GM12878 (cell line): ENCODE results near the gene MYD88. TPM values are rescaled to one million over a fixed set of nuclear protein-coding genes. Genes with fewer than 3 reads are reported as not detected.
A peak's percentile ranks its signal among the peaks of the same experiment; 100 is the strongest.

Source experiments
- ATAC-seq: fragments of 200-7000 bp; cut with Tn5 transposase; 3 replicates; pipeline ENCODE4 v1.9.1; 2020; ENCODE audit warnings: mild to moderate bottlenecking, moderate library complexity
- BruUV-seq: library from RNA; stranded (reverse); fragments of 400-500 nt; replicated peaks from 2 replicates; lab custom pipeline; 2021; lab: Mats Ljungman, UMichigan
- CTCF ChIA-PET: fragments of 300-600 bp; sonication (Branson Sonifier 250); formaldehyde crosslinking; extraction: SDS; loops from one replicate; lab custom pipeline; 2021; ENCODE audit warnings: inconsistent platforms; lab: Yijun Ruan, JAX
- POLR2A ChIA-PET: fragments of 350-600 bp; formaldehyde crosslinking; extraction: SDS; loops from one replicate; lab custom pipeline; 2021; ENCODE audit warnings: inconsistent platforms; lab: Charles Lee
- RAD21 ChIA-PET: fragments of 300-600 bp; sonication (Branson Sonifier 250); formaldehyde crosslinking; loops from one replicate; lab custom pipeline; 2023; ENCODE audit warnings: antibody characterized with exemption; ENCODE audit not compliant: unreplicated experiment; lab: Charles Lee
- SMC1A ChIA-PET: fragments of 300-600 bp; sonication (Branson Sonifier 250); formaldehyde crosslinking; loops from one replicate; lab custom pipeline; 2023; ENCODE audit not compliant: unreplicated experiment, uncharacterized antibody; lab: Charles Lee
- DNase-seq: peaks from one replicate; pipeline ENCODE4 v3.0.0-alpha.2; 2011; ENCODE audit warnings: low read depth, low spot score
- FAIRE-seq: peaks from 3 replicates; lab custom pipeline; 2011; peaks lifted over from hg19 to GRCh38; lab: Jason Lieb, UNC
- H2AFZ ChIP-seq: 2 replicates; pipeline ENCODE4 v1.6.0; 2011; ENCODE audit warnings: low read depth, low read length, control low read depth; ENCODE audit not compliant: control insufficient read depth
- H3K27ac ChIP-seq: 2 replicates; pipeline ENCODE4 v1.5.1; 2011; ENCODE audit warnings: control low read depth; ENCODE audit not compliant: control insufficient read depth, insufficient read depth
- H3K27me3 ChIP-seq, 2 experiments: replicated peaks in 1 of 2; 2 replicates each; pipeline versions ENCODE4 v1.6.0 to v1.6.1; 2011; ENCODE audit warnings: low read length in 1 of 2; ENCODE audit not compliant: control insufficient read depth in 2 of 2, insufficient read depth in 2 of 2
- H3K36me3 ChIP-seq, 2 experiments: 2 replicates each; pipeline ENCODE4 v1.5.1; 2011; ENCODE audit warnings: low read length in 1 of 2; ENCODE audit not compliant: control insufficient read depth in 2 of 2, insufficient read depth in 2 of 2
- H3K4me1 ChIP-seq: 2 replicates; pipeline ENCODE4 v1.6.1; 2011; ENCODE audit warnings: mild to moderate bottlenecking, low read length, moderate library complexity, mixed read lengths; ENCODE audit not compliant: control insufficient read depth, insufficient read depth
- H3K4me2 ChIP-seq: 2 replicates; pipeline ENCODE4 v1.6.0; 2011; ENCODE audit warnings: control low read depth; ENCODE audit not compliant: control insufficient read depth, insufficient read depth
- H3K4me3 ChIP-seq: fragments of 200-600 bp; sonication (generic); 2 replicates; pipeline ENCODE4 v1.5.1; 2016
- H3K79me2 ChIP-seq: 2 replicates; pipeline ENCODE4 v1.6.0; 2011; ENCODE audit warnings: low read length; ENCODE audit not compliant: control insufficient read depth, insufficient read depth
- H3K9ac ChIP-seq: 2 replicates; pipeline ENCODE4 v1.8.0; 2011; ENCODE audit warnings: low read length, control low read depth, mixed read lengths; ENCODE audit not compliant: control insufficient read depth, insufficient read depth
- H3K9me3 ChIP-seq: replicated peaks from 3 replicates; pipeline ENCODE4 v1.5.1; 2011; ENCODE audit warnings: mild to moderate bottlenecking, low read length; ENCODE audit not compliant: control insufficient read depth, insufficient read depth
- H4K20me1 ChIP-seq: 2 replicates; pipeline ENCODE4 v1.6.0; 2011; ENCODE audit not compliant: control insufficient read depth, insufficient read depth
- CEBPZ ChIP-seq: fragments of 150-350 bp; IDR thresholded peaks from 2 replicates; pipeline ENCODE4 v1.6.1; 2016; ENCODE audit warnings: low read depth, low read length
- HDGF ChIP-seq: fragments of 450-650 bp; IDR thresholded peaks from 2 replicates; pipeline ENCODE4 v1.6.1; 2016; ENCODE audit warnings: antibody characterized with exemption
- IRF3 ChIP-seq: fragments of 450-650 bp; IDR thresholded peaks from 2 replicates; pipeline ENCODE4 v1.6.1; 2014; ENCODE audit warnings: mild to moderate bottlenecking
- KLF5 ChIP-seq: fragments of 450-650 bp; IDR thresholded peaks from 2 replicates; pipeline ENCODE4 v1.6.1; 2014; ENCODE audit warnings: mild to moderate bottlenecking; ENCODE audit not compliant: partially characterized antibody
- MXI1 ChIP-seq: fragments of 150-350 bp; IDR thresholded peaks from 2 replicates; pipeline ENCODE4 v1.6.1; 2011; ENCODE audit warnings: low read depth, mild to moderate bottlenecking, inconsistent platforms, low read length, improper control_type of control experiment
- NFIC ChIP-seq: IDR thresholded peaks from 2 replicates; pipeline ENCODE4 v1.6.1; 2012; ENCODE audit warnings: low read depth, mild to moderate bottlenecking, inconsistent platforms, low read length, moderate library complexity
- RFX5 ChIP-seq: IDR thresholded peaks from 2 replicates; pipeline ENCODE4 v1.6.1; 2011; ENCODE audit warnings: low read depth, low read length, improper control_type of control experiment
- ZNF384 ChIP-seq: IDR thresholded peaks from 2 replicates; pipeline ENCODE4 v1.6.1; 2012; ENCODE audit warnings: low read depth, mild to moderate bottlenecking, low read length, improper control_type of control experiment, borderline replicate concordance
- WGBS: methylation state at CpG from one replicate; pipeline ENCODE4 v1.1.6; 2016; ENCODE audit warnings: low lambda C conversion rate; ENCODE audit not compliant: insufficient replicate concordance, insufficient coverage; ENCODE audit errors: missing lambda C conversion rate; 5-methylcytosine and 5-hydroxymethylcytosine counted together
- in situ Hi-C: fragments of 300-500 bp; cut with MboI; formaldehyde crosslinking; loops from 9 replicates; pipeline ENCODE4 v1.14.3; 2018; ENCODE audit warnings: mixed read lengths
- intact Hi-C: fragments of 100-400 bp; cut with micrococcal nuclease; formaldehyde crosslinking; loops from one replicate; pipeline ENCODE4 v1.14.2; 2022; ENCODE audit not compliant: unreplicated experiment
- polyA plus RNA-seq, 11 experiments: library from polyadenylated mRNA; depleted of rRNA in 4 of 11; unstranded in 6 of 11; stranded (reverse) in 5 of 11; fragments of >200 nt; fragmentation: Nextera tagmentation in 4 of 11; fragmentation: Illumina TruSeq in 1 of 11; extraction: Ambion mirVana in 4 of 11; extraction: Trizol in 1 of 11; gene quantifications; 1 replicate in 1 of 11; 2 replicates in 10 of 11; pipeline versions ENCODE4 v1.2.1 to v1.2.3, GENCODE V29; 2011 to 2016; ENCODE audit warnings: inconsistent platforms in 2 of 11, missing spikeins in 2 of 11, low read depth in 1 of 11
- total RNA-seq, 4 experiments: library from RNA; depleted of rRNA in 3 of 4; stranded (reverse); fragments of >200 nt in 3 of 4; fragmentation: Illumina TruSeq in 1 of 4; extraction: Trizol in 1 of 4; gene quantifications; 2 replicates each; pipeline versions ENCODE4 v1.2.1 to v1.2.3, GENCODE V29; 2013 to 2021

Gene MYD88
- total and polyA plus RNA-seq, 10 of the 15 experiments (the other 5 are each of a cell fraction or from before 2014, with no cell fraction given) = 5.5 to 84.8 (median 67.5) TPM

- intact Hi-C loops = loop anchor here (5.0 kb wide), 4 partner anchors 121 to 231 kb away; partner anchors contain the start of genes SLC22A14 and XYLB
- no peak overlapping the region for H3K9ac ChIP-seq
- in situ Hi-C loops = loop anchor here (5.0 kb wide), 1 partner anchor 366 kb away; no protein-coding TSS in a partner anchor
- DNase-seq (no peak), ATAC-seq (peak; percentile 31), FAIRE-seq (no peak)
- TF ChIP-seq CEBPZ (no peak), HDGF (no peak), RFX5 (no peak), MXI1 (no peak), ZNF384 (no peak), NFIC (no peak), IRF3 (no peak), KLF5 (no peak)
- H3K4me3 ChIP-seq = no peak overlapping the region
- H3K27ac ChIP-seq = no peak overlapping the region
- RAD21 ChIA-PET = interaction anchor here (0.8 to 1.3 kb wide), 2 partner anchors 182 to 230 kb away, joined by 3 to 4 read pairs; partner anchors contain the start of gene XYLB
- no peak overlapping the region for H3K4me2 ChIP-seq
- no peaks in the 10 kb centered on the region for H3K9me3 ChIP-seq
- H3K79me2 ChIP-seq = no peaks in the 10 kb centered on the region
- peaks cover 6% of the 10 kb centered on the region; the same call in 1 of the 2 replicates for H3K4me1 ChIP-seq
- 17% methylated on average over 9 of the region's 9 CpGs for WGBS
- H2AFZ ChIP-seq = no peak overlapping the region
- SMC1A ChIA-PET = interaction anchor here (4.0 kb wide), 1 partner anchor 182 kb away, joined by 20 read pairs; no protein-coding TSS in a partner anchor
- no peaks in the 10 kb centered on the region; a peak in 1 of 4 replicates for H3K27me3 ChIP-seq
- CTCF ChIA-PET = interaction anchor here (0.6 to 5.7 kb wide), 6 partner anchors 18 to 228 kb away, joined by 3 to 42 read pairs (median 3); partner anchors contain the start of genes ACAA1 and SLC22A14
- POLR2A ChIA-PET = no interaction called here
- H3K36me3 ChIP-seq = no peaks in the 10 kb centered on the region; a peak in 3 of 4 replicates
- BruUV-seq = no TSS peak
- H4K20me1 ChIP-seq = no peaks in the 10 kb centered on the region
These were observed 22.6 kb upstream of the MYD88 start for GRCh38 chr3:38115645-38116427.
